ENCODE measurements around the gene GANC.

The GANC gene

DNA sequence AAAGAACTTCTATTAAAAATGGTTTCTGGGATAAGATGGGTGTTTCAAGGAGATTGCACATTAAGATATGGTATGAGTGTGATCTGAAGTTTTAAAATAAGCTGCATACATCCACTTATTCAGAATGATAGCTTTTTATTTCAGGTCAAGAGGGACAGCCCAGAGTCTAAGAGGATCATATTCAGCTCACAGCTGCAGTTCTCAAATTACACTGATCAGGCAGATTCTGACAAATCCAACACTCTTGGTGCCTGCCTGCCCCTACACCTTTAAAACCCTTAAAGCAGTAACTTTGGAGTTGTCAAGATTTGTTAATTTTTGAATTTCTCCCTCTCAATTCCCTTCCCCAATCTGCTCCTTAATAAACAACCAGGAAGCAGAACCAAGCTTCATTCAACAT, 9.3 kb downstream of the GANC start:
- TF ChIP-seq, protein P1, sequence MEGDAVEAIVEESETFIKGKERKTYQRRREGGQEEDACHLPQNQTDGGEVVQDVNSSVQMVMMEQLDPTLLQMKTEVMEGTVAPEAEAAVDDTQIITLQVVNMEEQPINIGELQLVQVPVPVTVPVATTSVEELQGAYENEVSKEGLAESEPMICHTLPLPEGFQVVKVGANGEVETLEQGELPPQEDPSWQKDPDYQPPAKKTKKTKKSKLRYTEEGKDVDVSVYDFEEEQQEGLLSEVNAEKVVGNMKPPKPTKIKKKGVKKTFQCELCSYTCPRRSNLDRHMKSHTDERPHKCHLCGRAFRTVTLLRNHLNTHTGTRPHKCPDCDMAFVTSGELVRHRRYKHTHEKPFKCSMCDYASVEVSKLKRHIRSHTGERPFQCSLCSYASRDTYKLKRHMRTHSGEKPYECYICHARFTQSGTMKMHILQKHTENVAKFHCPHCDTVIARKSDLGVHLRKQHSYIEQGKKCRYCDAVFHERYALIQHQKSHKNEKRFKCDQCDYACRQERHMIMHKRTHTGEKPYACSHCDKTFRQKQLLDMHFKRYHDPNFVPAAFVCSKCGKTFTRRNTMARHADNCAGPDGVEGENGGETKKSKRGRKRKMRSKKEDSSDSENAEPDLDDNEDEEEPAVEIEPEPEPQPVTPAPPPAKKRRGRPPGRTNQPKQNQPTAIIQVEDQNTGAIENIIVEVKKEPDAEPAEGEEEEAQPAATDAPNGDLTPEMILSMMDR (IDR thresholded peaks at IDR 0.05; ENCODE audit: insufficient read depth, low read depth, low read length, missing control alignments): no peak
- no peak overlapping the region for H3K4me3 ChIP-seq (ENCODE audit: low read length)
- no peak for DNase-seq (ENCODE audit: low read depth)

DNA sequence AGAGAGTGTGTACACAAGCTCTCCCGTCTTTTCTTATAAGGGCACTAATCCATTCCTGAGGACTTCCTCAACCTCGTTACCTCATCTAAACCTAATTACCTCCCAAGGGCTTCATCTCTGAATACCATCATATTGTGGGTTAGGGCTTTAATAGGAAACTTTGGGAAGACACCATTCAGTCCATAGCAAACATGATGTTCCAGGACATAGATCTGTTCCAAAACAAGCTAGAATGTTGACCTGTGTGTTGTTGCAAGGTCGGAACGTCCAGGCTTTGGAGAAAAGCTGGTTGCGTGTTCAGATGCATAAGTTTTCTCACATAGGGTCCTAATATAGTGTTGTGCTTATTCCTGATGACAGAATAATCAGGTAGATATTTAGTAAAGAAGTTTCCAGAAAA, 9.9 kb downstream of the GANC start:
- no peak for DNase-seq (ENCODE audit: low read depth)
- TF ChIP-seq, protein P1 (IDR thresholded peaks at IDR 0.05; ENCODE audit: insufficient read depth, low read depth, low read length, missing control alignments): no peak
- H3K4me3 ChIP-seq (ENCODE audit: low read length): no peak overlapping the region

DNA sequence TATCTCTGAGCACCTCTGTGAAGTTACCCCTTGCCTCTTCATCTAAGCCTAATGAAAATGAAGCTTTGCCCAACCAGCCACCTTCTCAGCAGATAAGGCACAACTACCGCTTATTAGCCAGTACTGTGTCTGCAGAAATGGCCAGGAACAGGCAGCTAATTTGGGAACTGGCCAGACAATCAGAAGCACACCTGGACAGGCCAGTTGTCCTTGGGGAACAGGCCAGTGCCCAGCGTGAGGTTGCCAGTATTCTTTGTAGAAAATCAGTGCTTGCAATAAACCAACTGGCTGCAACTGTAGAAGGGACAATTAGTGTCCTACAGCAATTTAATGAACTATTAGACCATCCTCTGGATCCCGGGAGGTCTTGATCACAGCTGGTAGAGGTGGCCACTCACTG, 10.7 kb downstream of the GANC start:
- no peak for DNase-seq (ENCODE audit: low read depth)
- no peak overlapping the region for H3K4me3 ChIP-seq (ENCODE audit: low read length)
- TF ChIP-seq, protein P1 (IDR thresholded peaks at IDR 0.05; ENCODE audit: insufficient read depth, low read depth, low read length, missing control alignments): no peak

DNA sequence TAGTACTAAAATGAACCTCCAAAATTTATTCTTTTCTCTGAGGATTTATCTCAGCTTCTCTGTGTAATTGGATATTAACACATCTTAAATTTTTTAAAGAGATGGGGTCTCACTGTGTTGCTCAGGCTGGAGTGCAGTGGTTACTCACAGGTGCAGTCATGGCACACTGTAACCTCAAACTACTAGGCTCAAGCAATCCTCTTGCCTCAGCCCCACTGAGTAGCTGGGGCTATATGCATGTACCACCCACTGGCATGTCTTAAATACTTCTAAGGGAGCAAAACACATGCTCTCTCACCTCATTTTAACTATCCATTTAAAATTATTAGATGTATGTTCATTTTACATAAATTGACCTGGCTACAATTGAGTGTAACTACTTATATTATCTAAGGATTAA, 11.6 kb downstream of the GANC start:
- no peak overlapping the region for H3K4me3 ChIP-seq (ENCODE audit: low read length)
- TF ChIP-seq, protein P1 (IDR thresholded peaks at IDR 0.05; ENCODE audit: insufficient read depth, low read depth, low read length, missing control alignments): no peak
- DNase-seq (ENCODE audit: low read depth): no peak

DNA sequence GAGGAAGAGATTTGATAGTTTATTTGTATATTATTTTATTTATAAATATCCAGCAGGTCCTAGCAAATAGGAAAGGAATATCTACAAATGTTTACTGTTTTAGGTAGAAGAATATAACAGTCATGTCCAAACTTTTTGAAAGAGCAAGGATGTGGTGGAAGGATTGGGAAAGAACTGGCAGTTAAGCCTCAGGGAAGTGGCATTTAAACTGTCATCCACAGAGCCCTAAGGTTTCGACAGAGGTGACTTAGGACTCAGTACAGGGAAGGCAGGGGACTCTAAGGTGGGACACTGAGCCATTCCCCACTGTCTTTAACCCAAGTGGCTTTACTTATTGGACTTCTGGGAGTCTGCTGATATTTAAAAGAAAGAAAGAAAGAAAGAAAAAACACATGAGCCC, 12.0 kb downstream of the GANC start:
- no peak overlapping the region for H3K4me3 ChIP-seq (ENCODE audit: low read length)
- TF ChIP-seq, protein P1 (IDR thresholded peaks at IDR 0.05; ENCODE audit: insufficient read depth, low read depth, low read length, missing control alignments): no peak
- DNase-seq (ENCODE audit: low read depth): no peak

DNA sequence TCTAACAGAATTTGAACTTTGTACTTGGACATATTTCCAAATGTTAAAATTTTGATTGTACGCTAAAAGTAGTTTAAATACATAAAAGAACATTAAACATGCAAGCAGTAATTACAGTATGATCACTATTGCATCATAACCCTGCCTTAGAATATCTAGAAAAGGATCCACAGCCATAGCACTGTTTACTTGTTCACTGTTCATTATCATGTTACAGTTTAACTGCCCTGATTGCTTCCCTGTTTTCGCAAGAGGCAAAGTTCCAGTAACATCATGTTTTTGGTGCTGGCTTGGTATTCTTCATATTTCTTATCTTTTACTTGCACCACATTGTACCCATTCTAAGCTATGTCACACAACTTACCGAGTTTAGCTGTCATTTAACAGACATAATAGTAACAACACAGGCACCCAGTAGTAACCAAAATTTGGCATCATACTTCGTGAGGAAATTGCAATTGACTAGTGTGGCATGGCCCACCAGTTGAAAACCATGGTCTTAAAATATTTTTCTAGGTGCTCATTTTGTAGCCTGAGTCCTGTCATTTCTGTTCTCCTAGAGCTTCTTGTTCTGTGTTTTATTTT, 13.5 kb downstream of the GANC start:
- no peak for DNase-seq (ENCODE audit: low read depth)
- no peak overlapping the region for H3K4me3 ChIP-seq (ENCODE audit: low read length)
- TF ChIP-seq, protein P1 (IDR thresholded peaks at IDR 0.05; ENCODE audit: insufficient read depth, low read depth, low read length, missing control alignments): no peak

DNA sequence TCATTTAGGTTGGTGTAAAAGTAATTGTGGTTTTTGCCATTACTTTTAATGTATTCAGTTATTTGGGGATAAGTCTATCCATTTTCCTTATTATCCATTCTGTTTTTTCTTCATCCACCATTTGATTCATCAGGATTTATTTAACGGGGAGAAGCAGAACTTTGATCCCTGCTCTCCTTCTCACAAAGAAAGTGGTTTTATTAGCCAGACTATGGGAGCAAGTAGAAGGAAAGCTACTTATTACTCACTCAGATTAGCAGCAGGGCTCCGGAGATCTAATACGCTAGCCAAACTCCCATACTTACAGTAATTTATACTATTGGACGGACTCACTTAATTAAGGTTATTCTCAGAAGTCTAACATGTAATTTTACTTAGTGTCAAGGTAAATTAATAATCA, 14.9 kb downstream of the GANC start:
- no peak overlapping the region for H3K4me3 ChIP-seq (ENCODE audit: low read length)
- TF ChIP-seq, protein P1 (IDR thresholded peaks at IDR 0.05; ENCODE audit: insufficient read depth, low read depth, low read length, missing control alignments): no peak
- no peak for DNase-seq (ENCODE audit: low read depth)

All from epithelial cell of esophagus (primary cell).